ENCODE measurements around the gene CEBPA.

DNA sequence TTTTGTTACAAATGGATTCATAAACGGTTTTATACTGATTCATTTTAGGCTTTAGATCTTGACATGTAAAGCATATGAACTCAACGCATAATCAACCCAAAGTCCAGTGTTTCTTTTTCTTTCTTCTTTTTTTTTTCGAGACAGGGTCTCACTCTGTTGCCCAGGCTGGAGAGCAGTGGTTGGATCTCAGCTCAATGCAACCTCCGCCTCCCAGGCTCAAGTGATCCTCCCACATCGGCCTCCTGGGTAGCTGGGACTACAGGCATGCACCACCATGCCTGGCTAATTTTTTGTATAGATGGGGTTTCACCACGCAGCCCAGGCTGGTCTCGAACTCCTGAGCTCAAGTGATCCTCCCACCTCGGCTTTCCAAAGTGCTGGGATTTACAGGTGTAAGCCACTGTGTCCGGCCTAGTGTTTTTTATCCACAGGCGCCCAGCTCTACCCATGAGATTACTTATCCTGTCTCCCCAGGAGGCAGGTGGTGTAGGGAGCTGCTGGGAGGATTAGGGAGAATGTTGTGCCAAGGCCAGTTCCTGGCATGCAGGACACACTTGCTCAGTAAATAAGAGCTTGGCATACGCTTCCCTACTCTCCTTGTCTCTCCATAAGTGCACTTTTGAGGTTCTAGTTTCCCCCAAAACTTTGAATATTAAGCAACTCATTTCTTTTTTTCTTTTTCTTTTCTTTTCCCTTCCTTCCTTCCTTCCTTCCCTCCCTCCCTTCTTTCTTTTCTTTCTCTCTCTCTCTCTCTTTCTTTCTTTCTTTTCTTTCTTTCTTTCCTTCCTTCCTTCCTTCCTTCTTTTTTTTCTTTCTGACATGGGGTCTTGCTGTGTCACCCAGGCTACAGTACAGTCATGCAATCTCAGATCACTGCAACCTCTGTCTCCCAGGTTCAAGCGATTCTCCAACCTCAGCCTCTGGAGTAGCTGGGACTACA is 4.8 kb upstream of the CEBPA start:
- TF ChIP-seq, protein P1, sequence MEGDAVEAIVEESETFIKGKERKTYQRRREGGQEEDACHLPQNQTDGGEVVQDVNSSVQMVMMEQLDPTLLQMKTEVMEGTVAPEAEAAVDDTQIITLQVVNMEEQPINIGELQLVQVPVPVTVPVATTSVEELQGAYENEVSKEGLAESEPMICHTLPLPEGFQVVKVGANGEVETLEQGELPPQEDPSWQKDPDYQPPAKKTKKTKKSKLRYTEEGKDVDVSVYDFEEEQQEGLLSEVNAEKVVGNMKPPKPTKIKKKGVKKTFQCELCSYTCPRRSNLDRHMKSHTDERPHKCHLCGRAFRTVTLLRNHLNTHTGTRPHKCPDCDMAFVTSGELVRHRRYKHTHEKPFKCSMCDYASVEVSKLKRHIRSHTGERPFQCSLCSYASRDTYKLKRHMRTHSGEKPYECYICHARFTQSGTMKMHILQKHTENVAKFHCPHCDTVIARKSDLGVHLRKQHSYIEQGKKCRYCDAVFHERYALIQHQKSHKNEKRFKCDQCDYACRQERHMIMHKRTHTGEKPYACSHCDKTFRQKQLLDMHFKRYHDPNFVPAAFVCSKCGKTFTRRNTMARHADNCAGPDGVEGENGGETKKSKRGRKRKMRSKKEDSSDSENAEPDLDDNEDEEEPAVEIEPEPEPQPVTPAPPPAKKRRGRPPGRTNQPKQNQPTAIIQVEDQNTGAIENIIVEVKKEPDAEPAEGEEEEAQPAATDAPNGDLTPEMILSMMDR (conservative IDR thresholded peaks at IDR 0.05 in 1 of 2, IDR thresholded peaks at IDR 0.05 in 1 of 2; ENCODE audit: low read depth in 1 of 2, low read length in 2 of 2), result no peak
- TF ChIP-seq EZH2 (IDR thresholded peaks at IDR 0.05; ENCODE audit: low read length, missing control alignments), result no peak

Measured in fibroblast of lung (primary cell).